IMR-90 (cell line): ENCODE data around the gene MBLAC2.

ENCODE experiments used
- CEBPB ChIP-seq: IDR thresholded peaks from 2 replicates; pipeline ENCODE4 v1.6.1; 2012; ENCODE audit warnings: low read depth, low read length, improper control_type of control experiment
- CTCF ChIP-seq: conservative IDR thresholded peaks from 2 replicates; pipeline ENCODE4 v1.5.1; 2012; ENCODE audit warnings: mild to moderate bottlenecking, low read depth, low read length, improper control_type of control experiment
- POLR2A ChIP-seq: IDR thresholded peaks from 2 replicates; pipeline ENCODE4 v1.6.1; 2012; ENCODE audit warnings: mild to moderate bottlenecking, low read depth, low read length
- SMC3 ChIP-seq: fragments of 150-350 bp; IDR thresholded peaks from 2 replicates; pipeline ENCODE4 v1.6.1; 2016; ENCODE audit warnings: low read depth, mild to moderate bottlenecking, antibody characterized with exemption, low read length, moderate library complexity

GRCh38 chr5:90421136-90421535, 53.4 kb downstream of the MBLAC2 start:
- TF ChIP-seq CTCF (no peak), POLR2A (no peak), SMC3 (no peak), CEBPB (no peak)
